ENCODE data around the gene EIF2AK3. TPM values are rescaled to one million over a fixed set of nuclear protein-coding genes. Genes with fewer than 3 reads are reported as not detected.
"Not testable (repeated sequence)": the region's sequence is repeated elsewhere in the genome, so short reads cannot be mapped to it uniquely, and the experiment has no call there.

Gene EIF2AK3
- total RNA-seq, 1 experiment from 2014 or later: 19.3 TPM

DNA sequence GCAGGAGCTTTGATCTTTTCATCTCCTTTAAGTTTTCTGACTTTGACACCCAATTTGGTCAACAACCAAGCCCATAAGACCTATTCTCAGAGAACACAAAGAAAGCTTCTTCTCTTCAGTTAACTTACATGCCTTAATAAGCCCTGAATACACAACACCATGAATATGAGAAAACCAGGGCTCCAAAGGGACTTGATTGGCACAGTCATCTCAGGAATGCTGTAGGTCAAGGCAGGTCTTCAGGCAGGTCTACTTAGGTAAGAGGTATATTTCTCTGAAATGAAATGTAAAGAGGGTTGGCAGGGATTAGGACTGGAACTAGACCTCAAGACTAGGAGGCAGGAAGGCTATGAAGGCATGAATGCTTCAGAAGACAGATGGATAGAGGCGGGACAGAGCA lies 24.4 kb upstream of the EIF2AK3 start:
- DNase-seq: no peak
- H3K23ac ChIP-seq (ENCODE audit: insufficient read length, low read depth, low read length): no peak overlapping the region
- no peak overlapping the region for H3K9ac ChIP-seq (ENCODE audit: extremely low read depth, insufficient read length, low read length)
- H2BK12ac ChIP-seq (ENCODE audit: insufficient read length, low read depth, low read length): no peak overlapping the region
- H4K91ac ChIP-seq (ENCODE audit: insufficient read length, low read depth, low read length): no peak overlapping the region
- no peak overlapping the region for H3T11ph ChIP-seq (ENCODE audit: low read length)
- no peak overlapping the region for H3K27ac ChIP-seq (ENCODE audit: insufficient read length, low read depth, low read length)
- H4K8ac ChIP-seq (replicated peaks; ENCODE audit: insufficient read length, low read depth, low read length): no peak overlapping the region
- H3K79me2 ChIP-seq (ENCODE audit: insufficient read depth, low read length): no peaks in the 10 kb centered on the region
- H4K5ac ChIP-seq (ENCODE audit: insufficient read length, low read depth, low read length): no peak overlapping the region
- peaks cover 1% of the 10 kb centered on the region; the same call in 1 of the 2 replicates for H3K27me3 Mint-ChIP-seq (ENCODE audit: low read depth)
- H3K18ac ChIP-seq (ENCODE audit: insufficient read length, low read depth, low read length): no peak overlapping the region
- H3K14ac ChIP-seq (ENCODE audit: insufficient read depth, low read length): no peak overlapping the region
- no peak overlapping the region for H3K4me2 ChIP-seq (ENCODE audit: insufficient read depth, insufficient read length, low read length)
- no peaks in the 10 kb centered on the region for H3K27me3 ChIP-seq (ENCODE audit: insufficient read depth, low read length)
- no peak overlapping the region for H3K4ac ChIP-seq (ENCODE audit: low read depth, low read length)
- H2BK20ac ChIP-seq (ENCODE audit: low read depth, low read length, poor library complexity, severe bottlenecking): no peak overlapping the region
- no peak overlapping the region for H2BK120ac ChIP-seq (ENCODE audit: low read depth, low read length, poor library complexity, severe bottlenecking)
- H3K4me1 Mint-ChIP-seq: peaks cover 0 to 3% of the 10 kb centered on the region in 2 experiments; a peak in 3 of 4 replicates
- H3K9me3 Mint-ChIP-seq: no peaks in the 10 kb centered on the region
- H4K20me1 ChIP-seq (ENCODE audit: control insufficient read depth, insufficient read depth, insufficient read length): no peaks in the 10 kb centered on the region
- H2BK15ac ChIP-seq (ENCODE audit: low read depth, low read length): no peak overlapping the region
- H3K4me3 Mint-ChIP-seq: no peak overlapping the region
- no peaks in the 10 kb centered on the region for H3K4me1 ChIP-seq (ENCODE audit: insufficient read depth, low read length)
- no peak overlapping the region for H3K56ac ChIP-seq (ENCODE audit: insufficient read length, low read depth, low read length)
- WGBS (ENCODE audit: extremely low coverage, insufficient read length, low lambda C conversion rate): no CpG with 5 or more reads among the region's 1 CpG
- no peak overlapping the region for H2BK5ac ChIP-seq (ENCODE audit: insufficient read length, low read length)
- no peaks in the 10 kb centered on the region for H3K79me1 ChIP-seq (ENCODE audit: insufficient read depth, low read depth, low read length, poor library complexity, severe bottlenecking)
- H3K9me3 ChIP-seq (ENCODE audit: control insufficient read depth, low read depth, low read length): no peaks in the 10 kb centered on the region
- H3K23me2 ChIP-seq (ENCODE audit: insufficient read length, low read depth, low read length, poor library complexity, severe bottlenecking): no peaks in the 10 kb centered on the region
- H3K27ac Mint-ChIP-seq: no peak overlapping the region
- TF ChIP-seq, protein P1, sequence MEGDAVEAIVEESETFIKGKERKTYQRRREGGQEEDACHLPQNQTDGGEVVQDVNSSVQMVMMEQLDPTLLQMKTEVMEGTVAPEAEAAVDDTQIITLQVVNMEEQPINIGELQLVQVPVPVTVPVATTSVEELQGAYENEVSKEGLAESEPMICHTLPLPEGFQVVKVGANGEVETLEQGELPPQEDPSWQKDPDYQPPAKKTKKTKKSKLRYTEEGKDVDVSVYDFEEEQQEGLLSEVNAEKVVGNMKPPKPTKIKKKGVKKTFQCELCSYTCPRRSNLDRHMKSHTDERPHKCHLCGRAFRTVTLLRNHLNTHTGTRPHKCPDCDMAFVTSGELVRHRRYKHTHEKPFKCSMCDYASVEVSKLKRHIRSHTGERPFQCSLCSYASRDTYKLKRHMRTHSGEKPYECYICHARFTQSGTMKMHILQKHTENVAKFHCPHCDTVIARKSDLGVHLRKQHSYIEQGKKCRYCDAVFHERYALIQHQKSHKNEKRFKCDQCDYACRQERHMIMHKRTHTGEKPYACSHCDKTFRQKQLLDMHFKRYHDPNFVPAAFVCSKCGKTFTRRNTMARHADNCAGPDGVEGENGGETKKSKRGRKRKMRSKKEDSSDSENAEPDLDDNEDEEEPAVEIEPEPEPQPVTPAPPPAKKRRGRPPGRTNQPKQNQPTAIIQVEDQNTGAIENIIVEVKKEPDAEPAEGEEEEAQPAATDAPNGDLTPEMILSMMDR (conservative IDR thresholded peaks at IDR 0.05): no peak
- no peaks in the 10 kb centered on the region for H3K36me3 Mint-ChIP-seq (ENCODE audit: insufficient read depth in 1 of 3, low read depth in 3 of 3)
- no peak overlapping the region for H2AK5ac ChIP-seq (ENCODE audit: insufficient read length, low read length)
- no peak overlapping the region for H2AFZ ChIP-seq (ENCODE audit: low read length)

DNA sequence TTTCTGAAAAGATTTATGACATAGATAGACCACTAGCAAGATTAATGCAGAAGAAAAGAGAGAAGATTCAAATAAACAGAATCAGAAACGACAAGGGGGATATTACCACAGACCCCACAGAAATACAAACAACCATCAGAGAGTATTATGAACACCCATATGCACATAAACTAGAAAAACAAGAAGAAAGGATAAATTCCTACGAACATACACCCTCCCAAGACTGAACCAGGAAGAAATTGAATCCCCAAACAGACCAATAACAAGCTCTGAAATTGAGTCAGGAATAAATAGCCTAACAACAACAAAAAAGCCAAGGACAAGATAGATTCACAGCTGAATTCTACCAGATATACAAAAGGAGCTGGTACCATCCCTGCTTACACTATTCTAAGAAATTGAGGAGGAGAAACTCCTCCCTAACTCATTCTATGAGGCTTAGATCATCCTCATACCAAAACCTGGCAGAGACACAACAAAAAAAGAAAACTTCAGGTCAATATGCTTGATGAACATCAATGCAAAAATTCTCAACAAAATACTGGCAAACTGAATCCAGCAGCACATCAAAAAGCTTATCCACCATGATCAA lies 18.1 kb upstream of the EIF2AK3 start:
- not testable (repeated sequence) for H3K27me3 Mint-ChIP-seq (ENCODE audit: low read depth); H3K9me3 ChIP-seq (ENCODE audit: control insufficient read depth, low read depth, low read length); H4K91ac ChIP-seq (ENCODE audit: insufficient read length, low read depth, low read length); H2BK15ac ChIP-seq (ENCODE audit: low read depth, low read length); H4K20me1 ChIP-seq (ENCODE audit: control insufficient read depth, insufficient read depth, insufficient read length); H3K79me2 ChIP-seq (ENCODE audit: insufficient read depth, low read length); H3K23me2 ChIP-seq (ENCODE audit: insufficient read length, low read depth, low read length, poor library complexity, severe bottlenecking); H3K14ac ChIP-seq (ENCODE audit: insufficient read depth, low read length); H3K27me3 ChIP-seq (ENCODE audit: insufficient read depth, low read length); H3K4ac ChIP-seq (ENCODE audit: low read depth, low read length); H3K9ac ChIP-seq (ENCODE audit: extremely low read depth, insufficient read length, low read length); H2AK5ac ChIP-seq (ENCODE audit: insufficient read length, low read length); H3K36me3 Mint-ChIP-seq (ENCODE audit: insufficient read depth in 1 of 3, low read depth in 3 of 3); H3K4me3 Mint-ChIP-seq; DNase-seq; H3K79me1 ChIP-seq (ENCODE audit: insufficient read depth, low read depth, low read length, poor library complexity, severe bottlenecking); H3K56ac ChIP-seq (ENCODE audit: insufficient read length, low read depth, low read length); H3K4me1 ChIP-seq (ENCODE audit: insufficient read depth, low read length); H3K23ac ChIP-seq (ENCODE audit: insufficient read length, low read depth, low read length); H2BK5ac ChIP-seq (ENCODE audit: insufficient read length, low read length); H2BK20ac ChIP-seq (ENCODE audit: low read depth, low read length, poor library complexity, severe bottlenecking); H2BK120ac ChIP-seq (ENCODE audit: low read depth, low read length, poor library complexity, severe bottlenecking); H2BK12ac ChIP-seq (ENCODE audit: insufficient read length, low read depth, low read length); H3K27ac Mint-ChIP-seq; H3K18ac ChIP-seq (ENCODE audit: insufficient read length, low read depth, low read length); H3K4me1 Mint-ChIP-seq; H3K9me3 Mint-ChIP-seq; H2AFZ ChIP-seq (ENCODE audit: low read length); H3T11ph ChIP-seq (ENCODE audit: low read length); H3K27ac ChIP-seq (ENCODE audit: insufficient read length, low read depth, low read length); H4K5ac ChIP-seq (ENCODE audit: insufficient read length, low read depth, low read length); H4K8ac ChIP-seq (replicated peaks; ENCODE audit: insufficient read length, low read depth, low read length); H3K4me2 ChIP-seq (ENCODE audit: insufficient read depth, insufficient read length, low read length)
- no CpG with 5 or more reads among the region's 2 CpGs for WGBS (ENCODE audit: extremely low coverage, insufficient read length, low lambda C conversion rate)
